Left renal pelvis (tissue), 4 donors: Measurements from ENCODE around the gene ABCA12. TPM values are rescaled to one million over a fixed set of nuclear protein-coding genes. Genes with fewer than 3 reads are reported as not detected.
"Not testable (repeated sequence)": the region's sequence is repeated elsewhere in the genome, so short reads cannot be mapped to it uniquely, and the experiment has no call there.

Experiments
- DNase-seq, 4 donors: peaks; one replicate each; pipeline ENCODE4 v3.0.0-alpha.2; 2013; ENCODE audit warnings: low read depth in 4 of 4, low spot score in 3 of 4
- polyA plus RNA-seq, 4 donors: library from polyadenylated mRNA; unstranded; fragments of 120-200 nt; gene quantifications; one replicate each; pipeline ENCODE4 v1.2.1, GENCODE V29; 2013; ENCODE audit not compliant: insufficient read length in 4 of 4

Gene ABCA12, protein sequence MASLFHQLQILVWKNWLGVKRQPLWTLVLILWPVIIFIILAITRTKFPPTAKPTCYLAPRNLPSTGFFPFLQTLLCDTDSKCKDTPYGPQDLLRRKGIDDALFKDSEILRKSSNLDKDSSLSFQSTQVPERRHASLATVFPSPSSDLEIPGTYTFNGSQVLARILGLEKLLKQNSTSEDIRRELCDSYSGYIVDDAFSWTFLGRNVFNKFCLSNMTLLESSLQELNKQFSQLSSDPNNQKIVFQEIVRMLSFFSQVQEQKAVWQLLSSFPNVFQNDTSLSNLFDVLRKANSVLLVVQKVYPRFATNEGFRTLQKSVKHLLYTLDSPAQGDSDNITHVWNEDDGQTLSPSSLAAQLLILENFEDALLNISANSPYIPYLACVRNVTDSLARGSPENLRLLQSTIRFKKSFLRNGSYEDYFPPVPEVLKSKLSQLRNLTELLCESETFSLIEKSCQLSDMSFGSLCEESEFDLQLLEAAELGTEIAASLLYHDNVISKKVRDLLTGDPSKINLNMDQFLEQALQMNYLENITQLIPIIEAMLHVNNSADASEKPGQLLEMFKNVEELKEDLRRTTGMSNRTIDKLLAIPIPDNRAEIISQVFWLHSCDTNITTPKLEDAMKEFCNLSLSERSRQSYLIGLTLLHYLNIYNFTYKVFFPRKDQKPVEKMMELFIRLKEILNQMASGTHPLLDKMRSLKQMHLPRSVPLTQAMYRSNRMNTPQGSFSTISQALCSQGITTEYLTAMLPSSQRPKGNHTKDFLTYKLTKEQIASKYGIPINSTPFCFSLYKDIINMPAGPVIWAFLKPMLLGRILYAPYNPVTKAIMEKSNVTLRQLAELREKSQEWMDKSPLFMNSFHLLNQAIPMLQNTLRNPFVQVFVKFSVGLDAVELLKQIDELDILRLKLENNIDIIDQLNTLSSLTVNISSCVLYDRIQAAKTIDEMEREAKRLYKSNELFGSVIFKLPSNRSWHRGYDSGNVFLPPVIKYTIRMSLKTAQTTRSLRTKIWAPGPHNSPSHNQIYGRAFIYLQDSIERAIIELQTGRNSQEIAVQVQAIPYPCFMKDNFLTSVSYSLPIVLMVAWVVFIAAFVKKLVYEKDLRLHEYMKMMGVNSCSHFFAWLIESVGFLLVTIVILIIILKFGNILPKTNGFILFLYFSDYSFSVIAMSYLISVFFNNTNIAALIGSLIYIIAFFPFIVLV (N-terminal part only)
- under 1 TPM; 0.08 to 0.24 (median 0.22) TPM for polyA plus RNA-seq

DNA sequence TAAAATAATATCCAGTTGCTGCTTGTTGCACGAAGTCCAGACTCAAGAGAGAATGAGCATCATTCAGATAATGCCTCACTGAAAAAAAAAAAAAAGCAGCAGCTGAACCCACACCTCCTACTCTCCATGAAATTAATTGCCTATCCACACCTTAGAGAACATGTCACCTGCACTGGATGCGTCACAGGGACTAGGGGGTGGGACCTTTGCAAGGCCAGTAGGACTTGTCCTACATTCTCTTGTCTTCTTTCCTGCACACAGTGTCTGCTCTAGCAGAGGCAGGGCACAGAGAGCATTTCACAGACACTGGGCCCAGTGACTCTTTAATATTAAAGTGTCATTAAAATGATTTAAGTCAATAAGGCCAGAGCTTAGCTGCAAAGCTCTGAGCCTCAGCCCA is at the start of gene ABCA12:
Gene ABCA12, minus strand, starts transcription at position 148 of the 400 bp plus-strand sequence. CDS start 418 bp downstream, outside the sequence.
- no peak for DNase-seq

DNA sequence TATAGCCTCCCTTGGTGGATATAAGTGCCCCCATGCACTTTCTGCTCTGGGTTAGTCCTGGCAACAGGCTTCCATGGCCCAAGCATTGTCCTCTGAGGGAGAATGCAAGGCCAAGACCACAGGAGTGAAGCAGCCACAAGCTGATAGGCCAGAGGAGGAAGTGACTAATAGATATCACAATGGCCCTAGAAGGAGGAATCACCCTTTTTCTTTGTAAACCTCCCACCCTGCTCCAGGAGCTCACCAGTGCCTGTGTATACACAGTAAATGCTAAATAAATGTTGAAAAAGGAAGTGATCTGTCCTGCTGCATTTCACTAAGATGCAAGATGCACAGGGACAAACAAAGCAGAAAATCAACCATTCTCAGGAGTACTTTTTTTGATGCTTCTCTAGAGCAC is 49.7 kb upstream of the ABCA12 start:
- DNase-seq = no peak

DNA sequence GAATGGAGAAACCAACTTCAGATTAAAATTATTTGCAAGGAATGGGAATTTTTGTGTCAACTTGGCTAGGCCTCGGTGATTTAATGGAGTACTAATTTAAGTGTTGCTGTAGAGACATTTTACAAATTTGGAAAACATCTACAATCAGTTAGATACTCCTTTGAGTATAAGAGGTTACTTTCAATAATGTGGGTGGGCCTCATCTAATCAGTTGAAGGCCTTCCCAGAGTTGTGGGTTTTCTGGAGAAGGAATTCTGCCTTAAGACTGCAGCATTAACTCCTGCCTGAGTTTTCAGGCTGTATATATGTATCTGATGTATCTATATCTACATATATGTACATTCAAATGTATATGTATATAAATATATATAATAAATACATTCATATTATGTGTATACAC is 47.6 kb upstream of the ABCA12 start:
- no peak for DNase-seq

DNA sequence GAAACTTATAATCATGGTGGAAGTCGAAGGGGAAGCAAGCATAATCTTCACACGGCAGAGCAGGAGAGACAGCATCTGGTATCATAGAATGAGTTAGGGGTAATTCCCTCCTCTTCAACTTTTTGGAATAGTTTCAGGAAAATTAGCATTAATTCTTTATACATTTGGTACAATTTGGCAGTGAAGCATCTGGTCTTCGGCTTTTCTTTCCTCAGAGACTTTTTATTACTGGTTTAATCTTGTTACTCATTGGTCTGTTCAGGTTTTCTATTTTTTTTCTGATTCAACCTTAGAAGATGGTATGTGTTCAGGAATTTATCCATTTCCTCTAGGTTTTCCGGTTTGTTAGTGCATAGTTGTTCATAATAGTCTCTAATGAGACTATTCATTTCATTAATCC is 39.7 kb upstream of the ABCA12 start:
- DNase-seq = no peak

DNA sequence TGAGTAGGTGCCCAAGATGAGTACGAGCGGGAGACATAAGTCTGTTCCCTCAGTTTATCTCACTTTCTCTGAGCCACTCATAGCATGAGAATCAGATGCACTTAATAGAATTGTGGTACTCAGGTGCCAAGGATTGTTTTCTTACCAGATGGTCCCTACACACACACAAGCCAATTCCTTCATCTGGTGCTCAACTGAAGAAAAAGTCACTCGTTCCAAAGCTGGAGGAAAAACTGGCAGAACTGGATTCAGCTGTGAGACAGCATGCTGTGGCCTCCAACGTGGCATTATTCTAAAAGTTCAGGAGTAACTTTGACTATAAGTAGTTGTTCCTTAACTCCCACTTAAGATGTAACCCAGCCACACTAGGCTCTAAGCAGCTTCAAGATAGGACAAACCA is 33.4 kb upstream of the ABCA12 start:
- no peak for DNase-seq

DNA sequence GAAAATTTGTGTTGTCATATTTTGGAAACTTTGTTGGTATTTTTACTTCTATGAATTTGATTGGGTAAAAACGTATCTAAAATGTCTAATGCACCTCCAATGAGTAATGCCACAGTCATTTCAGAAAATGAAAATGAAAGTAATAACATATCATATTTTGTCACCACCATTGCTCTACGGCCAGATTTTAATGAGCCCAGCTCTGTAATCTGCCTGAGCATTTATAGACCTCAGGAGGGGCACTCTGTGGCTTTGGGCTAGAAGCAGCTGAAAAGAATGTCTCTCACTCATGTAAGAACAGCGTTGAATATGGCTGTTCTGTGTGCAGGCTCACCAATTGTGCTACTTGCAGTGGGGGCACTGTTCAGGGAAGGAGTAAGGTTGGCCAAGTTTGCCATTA is 32.7 kb upstream of the ABCA12 start:
- no peak for DNase-seq

DNA sequence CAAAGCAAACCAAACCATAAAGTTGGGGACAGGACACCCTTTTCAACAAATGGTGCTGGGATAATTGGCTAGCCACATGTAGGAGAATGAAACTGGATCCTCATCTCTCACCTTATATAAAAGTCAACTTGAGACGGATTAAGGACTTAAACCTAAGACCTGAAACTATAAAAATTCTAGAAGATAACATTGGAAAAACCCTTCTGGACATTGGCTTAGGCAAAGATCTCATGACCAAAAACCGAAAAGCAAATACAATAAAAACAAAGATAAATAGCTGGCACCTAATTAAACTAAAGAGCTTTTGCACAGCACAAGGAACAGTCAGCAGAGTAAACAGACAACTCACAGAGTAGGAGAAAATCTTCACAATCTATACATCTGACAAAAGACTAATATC is 28.1 kb upstream of the ABCA12 start:
- DNase-seq = not testable (repeated sequence)

DNA sequence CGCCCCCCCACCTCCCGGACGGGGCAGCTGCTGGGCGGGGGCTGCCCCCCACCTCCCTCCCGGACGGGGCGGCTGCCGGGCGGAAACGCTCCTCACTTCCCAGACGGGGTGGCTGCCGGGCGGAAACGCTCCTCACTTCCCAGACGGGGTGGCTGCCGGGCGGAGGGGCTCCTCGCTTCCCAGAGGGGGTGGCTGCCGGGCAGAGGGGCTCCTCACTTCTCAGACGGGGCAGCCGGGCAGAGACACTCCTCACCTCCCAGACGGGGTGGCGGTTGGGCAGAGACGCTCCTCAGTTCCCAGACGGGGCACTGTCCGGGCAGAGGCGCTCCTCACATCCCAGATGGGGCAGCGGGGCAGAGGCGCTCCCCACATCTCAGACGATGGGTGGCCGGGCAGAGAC is 24.9 kb upstream of the ABCA12 start:
- not testable (repeated sequence) for DNase-seq

DNA sequence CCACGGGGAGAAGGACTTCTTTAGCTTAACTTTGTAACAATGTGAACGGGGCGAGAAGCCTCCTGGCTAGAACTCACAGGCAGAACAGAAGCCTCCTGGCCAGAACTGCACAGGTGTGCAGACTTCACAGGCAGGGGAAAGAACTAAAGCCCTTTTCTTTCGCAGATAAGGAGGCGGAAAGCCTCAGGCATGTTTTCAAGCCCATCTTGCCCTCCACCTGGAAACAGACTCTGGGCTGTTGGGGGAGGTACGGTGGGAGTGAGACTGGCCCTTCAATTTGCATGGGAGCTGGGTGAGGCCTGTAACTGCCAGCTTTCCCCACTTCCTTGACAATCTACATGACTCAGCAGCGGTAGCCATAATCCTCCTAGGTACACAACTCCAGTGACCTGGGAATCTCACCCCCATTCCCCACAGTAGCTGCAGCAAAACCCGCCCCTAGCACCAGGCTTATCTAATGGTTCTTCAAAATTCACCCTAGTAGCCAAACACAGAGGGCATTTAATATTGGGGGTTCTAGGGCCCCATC is 22.9 kb upstream of the ABCA12 start:
- no peak for DNase-seq

DNA sequence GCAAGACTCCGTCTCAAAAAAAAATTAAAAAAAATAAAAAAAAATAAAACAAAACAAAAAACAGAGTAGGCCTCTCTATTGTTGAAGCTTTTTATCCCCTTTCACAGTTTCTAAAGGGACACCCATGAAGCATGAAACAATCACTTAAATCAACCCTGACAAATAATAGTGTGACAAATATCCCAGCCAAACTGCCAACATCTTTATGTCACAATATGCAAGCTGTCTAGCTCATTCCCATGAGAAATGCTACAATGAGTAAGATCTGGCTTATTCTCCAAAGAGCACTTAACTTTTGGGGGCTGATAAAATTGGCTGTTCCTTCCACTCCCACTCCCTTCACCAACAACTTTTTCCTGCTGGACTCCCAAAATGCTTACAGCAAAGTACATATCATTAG is 21.7 kb upstream of the ABCA12 start:
- DNase-seq = no peak

DNA sequence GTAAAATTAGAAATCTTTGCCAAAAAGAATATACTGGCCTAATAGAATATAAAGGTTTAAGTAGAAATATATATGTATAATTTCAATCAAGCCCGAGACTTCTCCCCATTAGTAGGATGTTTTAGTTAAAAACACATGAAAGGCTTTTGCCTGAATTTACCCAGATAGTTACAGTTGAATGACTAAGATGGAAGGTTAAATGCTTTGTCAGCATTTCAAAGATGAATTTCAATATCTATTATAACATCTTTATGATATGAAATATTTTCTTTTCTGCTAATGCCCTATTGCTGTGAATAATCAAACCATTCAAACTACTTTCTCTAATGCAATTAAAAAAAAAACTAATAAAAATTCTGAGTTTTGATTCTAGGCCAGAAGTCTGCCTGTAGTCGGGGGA is 18.0 kb upstream of the ABCA12 start:
- no peak for DNase-seq

DNA sequence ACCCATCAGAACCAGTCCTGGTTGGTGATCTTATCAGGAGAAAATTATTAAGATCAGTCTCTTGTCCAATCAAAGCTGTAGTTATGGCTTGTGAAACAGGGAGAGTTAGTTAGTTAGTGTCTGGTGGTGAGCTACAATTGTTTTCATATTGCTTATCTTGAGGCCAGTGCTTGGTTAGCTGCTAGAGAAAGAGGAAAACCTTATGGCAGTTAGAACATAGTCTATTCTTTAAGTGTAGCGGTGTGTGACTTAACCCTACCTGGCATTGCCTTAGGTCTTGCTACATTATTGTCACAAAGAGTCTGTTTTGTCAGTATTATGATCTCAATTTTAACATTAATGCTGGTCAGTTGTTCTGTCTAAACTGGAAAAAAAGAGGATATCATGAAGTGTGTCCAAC is 11.5 kb upstream of the ABCA12 start:
- DNase-seq = no peak

DNA sequence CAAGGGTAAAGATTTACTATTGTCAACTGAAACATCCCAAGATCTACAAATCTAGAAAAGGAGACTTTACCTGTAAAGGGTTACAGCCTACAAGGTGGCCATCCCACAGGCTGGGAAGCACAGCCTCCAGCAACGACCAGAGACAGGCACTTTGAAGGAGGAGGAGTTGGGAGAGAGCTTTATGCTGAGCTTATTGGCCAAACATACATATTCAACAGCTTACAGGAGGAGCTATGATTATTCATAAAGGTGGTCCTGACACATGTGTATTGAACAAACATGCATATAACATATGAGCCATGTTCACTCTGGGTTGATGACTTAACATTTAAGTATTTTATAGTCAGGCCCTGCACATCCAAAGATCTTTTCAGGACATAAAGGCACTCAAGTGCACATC is 11.1 kb upstream of the ABCA12 start:
- no peak for DNase-seq

DNA sequence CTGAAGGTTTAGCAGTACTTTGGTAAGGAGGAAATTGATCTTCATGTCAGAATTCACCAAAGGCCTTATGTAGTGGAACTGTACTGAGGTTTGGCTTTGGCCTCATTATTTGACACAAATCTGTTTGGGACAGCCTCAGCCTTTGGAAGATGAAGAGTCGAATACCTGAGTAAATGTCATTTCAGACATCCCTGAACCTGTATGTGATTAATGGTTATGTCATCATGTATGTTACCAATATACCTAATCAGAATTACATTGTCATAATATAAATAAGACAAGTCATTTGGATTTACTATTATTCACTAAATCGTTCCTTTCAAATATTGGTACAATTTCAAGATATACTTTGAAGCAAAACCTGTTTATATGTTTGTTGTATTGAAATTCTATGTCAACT is 10.6 kb upstream of the ABCA12 start:
- no peak for DNase-seq

DNA sequence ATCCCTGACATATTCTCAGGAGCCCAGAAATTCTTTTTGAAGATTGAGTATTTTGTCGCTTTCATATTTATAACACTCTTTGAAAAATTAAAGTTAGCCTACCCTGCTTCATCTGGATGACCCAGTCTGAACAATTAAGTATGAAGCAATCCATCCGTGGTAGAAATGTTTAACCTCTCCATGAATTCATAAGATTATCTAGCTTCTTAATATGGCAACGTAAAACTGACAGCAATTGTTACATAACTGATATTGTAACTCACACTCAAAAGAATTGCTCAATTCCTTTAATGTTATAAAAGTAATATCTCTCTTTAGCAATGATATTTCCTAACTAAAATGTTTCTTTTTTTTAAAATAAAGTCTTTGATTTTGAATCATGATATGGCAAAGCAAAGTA is 7.2 kb upstream of the ABCA12 start:
- no peak for DNase-seq

DNA sequence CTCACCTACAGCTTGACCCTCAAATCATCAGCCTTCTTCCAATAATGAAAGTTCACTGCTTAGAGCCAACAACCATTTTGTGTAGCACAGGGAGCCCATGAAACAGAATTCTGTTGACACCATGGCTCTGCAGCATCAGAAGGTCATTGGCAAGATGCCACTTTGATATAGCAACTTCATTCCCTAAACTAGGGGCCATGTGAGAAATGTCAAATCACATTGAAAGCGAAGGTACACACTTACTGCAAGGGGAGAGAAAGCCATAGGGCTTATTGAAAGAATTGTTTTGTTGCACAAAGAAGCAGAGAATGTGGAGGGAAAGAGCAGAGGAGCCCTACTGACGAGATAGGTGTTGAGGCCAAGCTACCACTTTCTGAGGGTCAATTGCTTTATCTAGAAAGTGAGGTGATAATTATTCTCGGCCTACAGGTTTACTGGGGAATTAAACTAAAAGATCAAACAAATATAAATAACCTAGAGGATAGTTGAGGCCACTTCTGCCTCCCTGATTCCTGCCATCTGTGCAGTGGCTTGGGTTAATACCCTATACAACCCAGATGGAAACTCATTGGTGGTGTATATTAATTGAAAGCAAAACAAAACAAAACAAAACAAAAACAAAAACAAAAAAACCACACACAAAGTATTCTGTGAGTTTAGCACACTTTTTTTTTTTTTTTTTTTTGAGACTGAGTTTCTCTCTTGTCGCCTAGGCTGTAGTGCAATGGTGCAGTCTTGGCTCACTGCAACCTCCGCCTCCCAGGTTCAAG is 5.9 kb upstream of the ABCA12 start:
- no peak for DNase-seq

DNA sequence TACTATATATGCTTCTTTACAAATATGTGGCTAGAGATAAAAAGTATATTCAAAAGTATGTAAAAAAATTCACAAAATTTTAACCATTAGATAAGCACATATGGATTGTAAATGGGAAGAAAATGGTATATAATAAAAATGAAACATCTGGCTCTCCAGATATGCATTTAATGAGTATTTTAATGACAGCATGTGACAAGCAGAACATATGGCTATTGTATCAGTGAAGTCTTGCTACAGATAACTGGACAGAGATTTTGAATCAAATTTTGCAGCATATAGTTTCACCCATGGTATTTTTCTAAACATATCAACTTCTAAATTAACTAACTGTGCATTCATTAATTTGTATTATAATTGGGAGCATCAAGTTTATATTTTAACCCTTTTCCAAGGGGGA is 5.0 kb upstream of the ABCA12 start:
- DNase-seq = no peak

DNA sequence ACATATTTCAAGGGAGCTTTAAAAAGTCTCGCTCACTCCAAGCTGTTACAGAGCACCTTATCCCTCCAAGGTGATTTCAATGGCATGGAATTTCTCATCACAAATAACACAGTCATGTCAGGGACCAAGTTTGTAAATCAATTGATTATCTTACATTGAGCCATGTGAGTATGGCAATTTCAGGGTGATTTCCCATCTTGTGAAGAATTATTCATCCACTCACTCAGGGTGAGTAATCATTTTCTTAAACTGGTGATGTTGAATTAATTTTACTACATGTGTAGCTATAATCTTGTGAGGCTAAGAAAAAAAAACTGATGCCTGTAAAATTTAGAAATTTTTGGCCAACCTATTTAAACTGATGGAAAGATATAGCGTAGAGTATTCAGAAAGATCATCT is 3.3 kb upstream of the ABCA12 start:
- DNase-seq = no peak

DNA sequence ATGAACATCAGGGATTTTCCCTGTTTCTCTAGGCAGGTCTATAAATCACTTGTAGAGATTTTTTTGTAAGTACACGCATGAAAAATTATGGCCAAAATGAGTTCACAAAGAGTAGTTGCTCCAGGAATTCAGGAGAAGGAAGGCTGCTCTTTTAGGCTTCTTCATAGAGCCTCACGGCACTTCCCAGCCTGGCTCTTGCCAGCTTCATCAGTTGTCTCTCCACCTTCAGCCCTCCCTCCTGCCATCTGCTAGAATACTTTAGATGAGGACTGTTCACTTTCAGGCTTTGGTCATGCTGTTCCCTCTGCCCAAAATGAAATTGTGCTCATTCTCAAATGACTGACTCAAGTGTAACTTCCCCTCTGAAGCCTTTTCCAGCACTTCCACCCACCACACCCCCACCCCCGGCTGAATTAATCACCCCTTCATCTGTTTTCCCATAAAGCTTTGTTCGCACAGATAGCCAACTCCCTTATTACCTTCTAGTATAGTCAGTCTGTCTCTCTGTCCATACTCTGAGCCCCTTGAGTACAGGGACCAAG is 1.8 kb upstream of the ABCA12 start:
- DNase-seq = no peak
